Caco-2 (cell line): ENCODE results near the gene CD33. TPM values are rescaled to one million over a fixed set of nuclear protein-coding genes. Genes with fewer than 3 reads are reported as not detected.

Experiments
- BruUV-seq: library from RNA; stranded (reverse); fragments of 400-500 nt; replicated peaks from 2 replicates; lab custom pipeline; 2021; lab: Mats Ljungman, UMichigan
- CTCF ChIA-PET: fragments of 300-600 bp; sonication (Branson Sonifier 250); formaldehyde crosslinking; loops from one replicate; lab custom pipeline; 2022; ENCODE audit warnings: antibody characterized with exemption; lab: Charles Lee
- POLR2A ChIA-PET: fragments of 300-600 bp; sonication (Branson Sonifier 250); formaldehyde crosslinking; loops from one replicate; lab custom pipeline; 2022; ENCODE audit warnings: antibody characterized with exemption; lab: Charles Lee
- DNase-seq, 2 experiments: peaks; one replicate each; pipeline versions ENCODE4 v3.0.0 to v3.0.0-alpha.2; 2020 to 2022
- H3K27me3 ChIP-seq: replicated peaks from 2 replicates; pipeline ENCODE4 v1.6.0; 2011; ENCODE audit warnings: low read length; ENCODE audit not compliant: control insufficient read depth, insufficient read depth
- H3K36me3 ChIP-seq: 2 replicates; pipeline ENCODE4 v1.5.1; 2011; ENCODE audit warnings: low read length; ENCODE audit not compliant: control insufficient read depth, insufficient read depth
- H3K4me1 ChIP-seq: fragments of 250-450 bp; sonication (Bioruptor Pico); 2 replicates; pipeline ENCODE4 v1.5.1; 2020; ENCODE audit warnings: mild to moderate bottlenecking
- H3K4me3 ChIP-seq: 2 replicates; pipeline ENCODE4 v1.5.1; 2011; ENCODE audit warnings: low read depth, mild to moderate bottlenecking, control low read depth, low read length
- H3K9me3 ChIP-seq: fragments of 250-450 bp; sonication (Bioruptor Pico); 2 replicates; pipeline ENCODE4 v1.5.1; 2020; ENCODE audit warnings: mild to moderate bottlenecking, moderate library complexity
- H3K27ac Mint-ChIP-seq: one replicate; pipeline ENCODE4 v1.8.0; 2022; ENCODE audit warnings: mixed read lengths; ENCODE audit not compliant: unreplicated experiment
- H3K27me3 Mint-ChIP-seq: one replicate; pipeline ENCODE4 v1.8.0; 2022; ENCODE audit warnings: mixed read lengths; ENCODE audit not compliant: insufficient read depth, unreplicated experiment
- H3K36me3 Mint-ChIP-seq: one replicate; pipeline ENCODE4 v1.8.0; 2022; ENCODE audit warnings: mild to moderate bottlenecking, mixed read lengths; ENCODE audit not compliant: insufficient read depth, unreplicated experiment
- H3K4me1 Mint-ChIP-seq: one replicate; pipeline ENCODE4 v1.8.0; 2022; ENCODE audit warnings: low read depth, mixed read lengths; ENCODE audit not compliant: unreplicated experiment
- H3K4me3 Mint-ChIP-seq: one replicate; pipeline ENCODE4 v1.8.0; 2022; ENCODE audit warnings: mild to moderate bottlenecking, moderate library complexity, mixed read lengths; ENCODE audit not compliant: unreplicated experiment
- H3K9me3 Mint-ChIP-seq: one replicate; pipeline ENCODE4 v1.8.0; 2022; ENCODE audit warnings: mixed read lengths; ENCODE audit not compliant: unreplicated experiment
- intact Hi-C: fragments of 100-400 bp; cut with micrococcal nuclease; formaldehyde crosslinking; loops from one replicate; pipeline ENCODE4 v1.10.0; 2022; ENCODE audit not compliant: unreplicated experiment
- total RNA-seq: library from RNA; stranded (reverse); gene quantifications from 2 replicates; pipeline ENCODE4 v1.2.3, GENCODE V29; 2022
- TF ChIP-seq, protein P1 (sequence below), 2 experiments: fragments of 200-600 bp in 1 of 2; IDR thresholded peaks; 1 replicate in 1 of 2; 2 replicates in 1 of 2; pipeline versions ENCODE4 v1.5.1 to v1.8.0; 2011 to 2022; ENCODE audit warnings: antibody characterized with exemption in 1 of 2, control low read depth in 1 of 2, inconsistent platforms in 1 of 2, low read depth in 1 of 2, low read length in 1 of 2, mild to moderate bottlenecking in 1 of 2, moderate library complexity in 1 of 2; ENCODE audit not compliant: insufficient read depth in 1 of 2, severe bottlenecking in 1 of 2, unreplicated experiment in 1 of 2

The CD33 gene
- total RNA-seq, 1 experiment from 2014 or later, result not detected

- no peaks in the 10 kb centered on the region for H3K4me1 ChIP-seq
- intact Hi-C loops, result no loop called here
- no peak overlapping the region for H3K4me3 Mint-ChIP-seq
- no peaks in the 10 kb centered on the region for H3K27me3 ChIP-seq
- no peak overlapping the region for H3K27ac Mint-ChIP-seq
- BruUV-seq, result no TSS peak
- no peaks in the 10 kb centered on the region for H3K4me1 Mint-ChIP-seq
- H3K9me3 ChIP-seq, result peaks cover 4% of the 10 kb centered on the region; the same call in 1 of the 2 replicates
- no peak overlapping the region for H3K4me3 ChIP-seq
- ChIA-PET CTCF (no interaction called here), POLR2A (no interaction called here)
- no peaks in the 10 kb centered on the region for H3K36me3 ChIP-seq
- TF ChIP-seq, protein P1, sequence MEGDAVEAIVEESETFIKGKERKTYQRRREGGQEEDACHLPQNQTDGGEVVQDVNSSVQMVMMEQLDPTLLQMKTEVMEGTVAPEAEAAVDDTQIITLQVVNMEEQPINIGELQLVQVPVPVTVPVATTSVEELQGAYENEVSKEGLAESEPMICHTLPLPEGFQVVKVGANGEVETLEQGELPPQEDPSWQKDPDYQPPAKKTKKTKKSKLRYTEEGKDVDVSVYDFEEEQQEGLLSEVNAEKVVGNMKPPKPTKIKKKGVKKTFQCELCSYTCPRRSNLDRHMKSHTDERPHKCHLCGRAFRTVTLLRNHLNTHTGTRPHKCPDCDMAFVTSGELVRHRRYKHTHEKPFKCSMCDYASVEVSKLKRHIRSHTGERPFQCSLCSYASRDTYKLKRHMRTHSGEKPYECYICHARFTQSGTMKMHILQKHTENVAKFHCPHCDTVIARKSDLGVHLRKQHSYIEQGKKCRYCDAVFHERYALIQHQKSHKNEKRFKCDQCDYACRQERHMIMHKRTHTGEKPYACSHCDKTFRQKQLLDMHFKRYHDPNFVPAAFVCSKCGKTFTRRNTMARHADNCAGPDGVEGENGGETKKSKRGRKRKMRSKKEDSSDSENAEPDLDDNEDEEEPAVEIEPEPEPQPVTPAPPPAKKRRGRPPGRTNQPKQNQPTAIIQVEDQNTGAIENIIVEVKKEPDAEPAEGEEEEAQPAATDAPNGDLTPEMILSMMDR (IDR thresholded peaks at IDR 0.05; ENCODE audit: insufficient read depth in 1 of 2, low read depth in 1 of 2, low read length in 1 of 2, severe bottlenecking in 1 of 2, unreplicated experiment in 1 of 2), result no peak
- no peak for DNase-seq
- peaks cover 5% of the 10 kb centered on the region for H3K9me3 Mint-ChIP-seq
- H3K36me3 Mint-ChIP-seq, result no peaks in the 10 kb centered on the region
- peaks cover 5% of the 10 kb centered on the region for H3K27me3 Mint-ChIP-seq
Measured at GRCh38 chr19:51253088-51253806, 28.4 kb downstream of the CD33 start.

GRCh38 chr19:51256155-51256625 is 31.3 kb downstream of the CD33 start:
- BruUV-seq, result no TSS peak
- Mint-ChIP-seq H3K36me3 (no peaks in the 10 kb centered on the region), H3K4me3 (no peak overlapping the region), H3K27ac (no peak overlapping the region), H3K27me3 (peaks cover 3% of the 10 kb centered on the region), H3K4me1 (no peaks in the 10 kb centered on the region), H3K9me3 (no peaks in the 10 kb centered on the region)
- Histone ChIP-seq H3K9me3 (peaks cover 7% of the 10 kb centered on the region; the same call in 1 of the 2 replicates), H3K36me3 (no peaks in the 10 kb centered on the region), H3K27me3 (no peaks in the 10 kb centered on the region), H3K4me3 (no peak overlapping the region), H3K4me1 (no peaks in the 10 kb centered on the region)
- intact Hi-C loops, result no loop called here
- TF ChIP-seq, protein P1 (IDR thresholded peaks at IDR 0.05; ENCODE audit: insufficient read depth in 1 of 2, low read depth in 1 of 2, low read length in 1 of 2, severe bottlenecking in 1 of 2, unreplicated experiment in 1 of 2), result no peak
- ChIA-PET CTCF (no interaction called here), POLR2A (no interaction called here)
- DNase-seq, result no peak

GRCh38 chr19:51257471-51257870 is 32.6 kb downstream of the CD33 start:
- Histone ChIP-seq H3K36me3 (no peaks in the 10 kb centered on the region), H3K27me3 (no peaks in the 10 kb centered on the region), H3K4me3 (no peak overlapping the region), H3K4me1 (no peaks in the 10 kb centered on the region), H3K9me3 (peaks cover 15% of the 10 kb centered on the region)
- H3K27me3 Mint-ChIP-seq, result peaks cover 1% of the 10 kb centered on the region
- ChIA-PET POLR2A (no interaction called here), CTCF (no interaction called here)
- H3K36me3 Mint-ChIP-seq, result no peaks in the 10 kb centered on the region
- no peak overlapping the region for H3K4me3 Mint-ChIP-seq
- BruUV-seq, result no TSS peak
- intact Hi-C loops, result no loop called here
- no peak for DNase-seq
- H3K27ac Mint-ChIP-seq, result no peak overlapping the region
- H3K4me1 Mint-ChIP-seq, result no peaks in the 10 kb centered on the region
- H3K9me3 Mint-ChIP-seq, result no peaks in the 10 kb centered on the region
- TF ChIP-seq, protein P1 (IDR thresholded peaks at IDR 0.05; ENCODE audit: insufficient read depth in 1 of 2, low read depth in 1 of 2, low read length in 1 of 2, severe bottlenecking in 1 of 2, unreplicated experiment in 1 of 2), result no peak
